ENCODE measurements around the gene TMEM184A. TPM values are rescaled to one million over a fixed set of nuclear protein-coding genes. Genes with fewer than 3 reads are reported as not detected.

The TMEM184A gene
- total and polyA plus RNA-seq, 2 of the 4 experiments (the other 2 are of a cell fraction): 0.36 to 1.9 TPM

- no peaks in the 10 kb centered on the region; the same call in 1 of the 2 replicates for H4K20me1 ChIP-seq (ENCODE audit: insufficient read depth, low read length)
- TF ChIP-seq NFE2L2 (IDR thresholded peaks at IDR 0.05; ENCODE audit: low read depth, low read length) (no peak), RCOR1 (IDR thresholded peaks at IDR 0.05; ENCODE audit: insufficient replicate concordance, low read length) (no peak), CHD1 (IDR thresholded peaks at IDR 0.05; ENCODE audit: low read depth, low read length) (no peak), MXI1 (IDR thresholded peaks at IDR 0.05; ENCODE audit: borderline replicate concordance, low read depth, low read length) (no peak), MAZ (IDR thresholded peaks at IDR 0.05; ENCODE audit: borderline replicate concordance, low read depth, low read length) (no peak), CTCF (conservative IDR thresholded peaks at IDR 0.05; ENCODE audit: low read depth, low read length) (no peak), BHLHE40 (IDR thresholded peaks at IDR 0.05; ENCODE audit: low read depth, low read length) (no peak), MAFK (IDR thresholded peaks at IDR 0.05; ENCODE audit: low read depth, low read length) (no peak), CEBPB (IDR thresholded peaks at IDR 0.05; ENCODE audit: low read depth, low read length) (no peak), SMC3 (IDR thresholded peaks at IDR 0.05; ENCODE audit: low read depth, low read length) (no peak), ELK1 (IDR thresholded peaks at IDR 0.05; ENCODE audit: borderline replicate concordance, low read depth, low read length) (no peak), USF2 (IDR thresholded peaks at IDR 0.05; ENCODE audit: low read depth, low read length) (no peak), FOS (IDR thresholded peaks at IDR 0.05; ENCODE audit: low read depth, low read length) (no peak), POLR2A (IDR thresholded peaks at IDR 0.05; ENCODE audit: low read depth, low read length) (no peak), RAD21 (IDR thresholded peaks at IDR 0.05; ENCODE audit: low read length) (no peak), RFX5 (IDR thresholded peaks at IDR 0.05; ENCODE audit: low read depth, low read length) (no peak)
- no peak overlapping the region for H3K56ac ChIP-seq (ENCODE audit: extremely low read depth, insufficient read depth, low read length)
- intact Hi-C loops (cut with micrococcal nuclease) (no loop called here), in situ Hi-C loops (cut with MboI; ENCODE audit: low sequenced_read_pairs) (no loop called here), dilution Hi-C loops (cut with HindIII; ENCODE audit: low sequenced_read_pairs, unreplicated experiment) (no loop called here)
- H3K23ac ChIP-seq (ENCODE audit: low read depth, low read length): no peak overlapping the region
- H3K18ac ChIP-seq (ENCODE audit: low read depth, low read length): no peak overlapping the region
- no peak overlapping the region for H2AK9ac ChIP-seq (replicated peaks; ENCODE audit: low read depth, low read length, poor library complexity)
- H4K8ac ChIP-seq (ENCODE audit: low read depth in 2 of 2, low read length in 2 of 2): no peak overlapping the region
- WGBS, 2 experiments (ENCODE audit: extremely low coverage in 2 of 2, insufficient read length in 1 of 2): 81% methylated on average over 5 of the region's 9 CpGs; no CpG with 5 or more reads in 1 of the 2 experiments
- DNase-seq (no peak), ATAC-seq (ENCODE audit: low read depth) (no peak)
- CTCF ChIA-PET: no interaction called here
- H3K14ac ChIP-seq (replicated peaks; ENCODE audit: low read depth, low read length): no peak overlapping the region
- no peak overlapping the region for H3K9ac ChIP-seq (ENCODE audit: low read depth, low read length)
- H3K4me2 ChIP-seq (ENCODE audit: low read depth, low read length): no peak overlapping the region
- no peak overlapping the region for H2BK15ac ChIP-seq (ENCODE audit: low read depth, low read length)
- H3K27ac ChIP-seq (ENCODE audit: insufficient read depth, low read length): no peak overlapping the region
- no peak overlapping the region for H2AK5ac ChIP-seq (ENCODE audit: low read depth, low read length)
- H3K9me1 ChIP-seq (ENCODE audit: insufficient read depth, low read length): no peaks in the 10 kb centered on the region
- H2AFZ ChIP-seq (replicated peaks; ENCODE audit: low read length, poor library complexity): no peak overlapping the region
- no peak overlapping the region for H2BK20ac ChIP-seq (ENCODE audit: low read depth, low read length)
- H3K27me3 ChIP-seq (ENCODE audit: control insufficient read depth, insufficient read depth, low read length): peaks cover 55% of the 10 kb centered on the region
- H4K91ac ChIP-seq (ENCODE audit: insufficient read depth, low read depth, low read length): no peak overlapping the region
- no peak overlapping the region for H4K5ac ChIP-seq (ENCODE audit: low read depth, low read length)
- BruUV-seq (replicated peaks): no TSS peak
- H2BK120ac ChIP-seq (ENCODE audit: low read depth, low read length): no peak overlapping the region
- H3K4ac ChIP-seq (ENCODE audit: low read depth, low read length): no peak overlapping the region
- H3K9me3 ChIP-seq (ENCODE audit: control insufficient read depth, insufficient read depth, low read length): peaks cover 13% of the 10 kb centered on the region
- POLR2A ChIA-PET (ENCODE audit: unreplicated experiment): no interaction called here
- no peak overlapping the region for H2BK5ac ChIP-seq (ENCODE audit: low read depth, low read length, poor library complexity, severe bottlenecking)
- no peaks in the 10 kb centered on the region for H3K36me3 ChIP-seq (ENCODE audit: control insufficient read depth, insufficient read depth, low read length)
- no peaks in the 10 kb centered on the region for H3K79me1 ChIP-seq (ENCODE audit: low read depth in 1 of 2, low read length in 2 of 2)
- no peaks in the 10 kb centered on the region for H3K4me1 ChIP-seq (ENCODE audit: control insufficient read depth, insufficient read depth, low read length)
- no peak overlapping the region for H3K4me3 ChIP-seq (ENCODE audit: insufficient read depth, low read depth, low read length)
Observed at GRCh38 chr7:1590887-1591286, 34.9 kb upstream of the TMEM184A start.
